Ectodermal cell (in vitro differentiated cells): ENCODE results near the gene EIF4G3.
"Not testable (repeated sequence)": the region's sequence is repeated elsewhere in the genome, so short reads cannot be mapped to it uniquely, and the experiment has no call there.

Experiments
- H3K27ac ChIP-seq: 2 replicates; pipeline ENCODE4 v1.7.0; 2013; ENCODE audit warnings: mild to moderate bottlenecking, low read depth, low read length; ENCODE audit not compliant: insufficient read depth, poor library complexity, severe bottlenecking
- H3K27me3 ChIP-seq: 2 replicates; pipeline ENCODE4 v1.7.0; 2013; ENCODE audit warnings: mild to moderate bottlenecking, low read length; ENCODE audit not compliant: insufficient read depth, control insufficient read depth, poor library complexity, severe bottlenecking
- H3K36me3 ChIP-seq: one replicate; pipeline ENCODE4 v1.7.0; 2013; ENCODE audit warnings: low read length; ENCODE audit not compliant: control insufficient read depth, insufficient read depth
- H3K4me1 ChIP-seq: one replicate; pipeline ENCODE4 v1.7.0; 2013; ENCODE audit warnings: low read length; ENCODE audit not compliant: control insufficient read depth, insufficient read depth
- H3K4me3 ChIP-seq: 2 replicates; pipeline ENCODE4 v1.7.0; 2013; ENCODE audit warnings: low read depth, low read length, control low read depth; ENCODE audit not compliant: insufficient read depth
- H3K9me3 ChIP-seq: 2 replicates; pipeline ENCODE4 v1.7.0; 2013; ENCODE audit warnings: mild to moderate bottlenecking, low read length, moderate library complexity; ENCODE audit not compliant: control insufficient read depth
- WGBS, 2 experiments: methylation state at CpG; one replicate each; pipeline ENCODE4 v1.1.7; 2013; ENCODE audit warnings: missing lambda C conversion rate in 2 of 2; 5-methylcytosine and 5-hydroxymethylcytosine counted together

EIF4G3 gene

DNA sequence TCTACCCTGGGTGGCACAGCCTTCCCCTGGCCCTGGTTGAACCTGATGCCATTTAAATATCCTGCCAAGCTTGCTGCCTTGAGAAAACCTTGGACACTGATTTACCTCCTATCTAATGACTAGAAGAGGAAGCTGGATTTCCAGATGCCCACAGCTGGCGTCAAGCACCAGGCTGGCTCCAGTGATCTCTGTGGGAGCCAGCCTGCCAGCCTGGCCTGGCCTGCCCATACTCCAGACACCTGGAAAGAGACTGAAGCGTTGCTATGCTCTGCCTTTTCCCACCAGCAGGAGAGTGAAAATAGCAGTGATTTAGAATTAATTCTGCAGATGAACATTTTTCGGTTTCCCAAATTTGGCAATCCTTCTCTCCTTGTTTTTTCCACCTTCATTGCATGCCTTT, 11.5 kb upstream of the EIF4G3 start:
- no peak overlapping the region for H3K27ac ChIP-seq
- 83 to 85% methylated on average over 3 of the region's 3 CpGs for WGBS, 2 experiments
- no peaks in the 10 kb centered on the region for H3K9me3 ChIP-seq
- no peaks in the 10 kb centered on the region for H3K36me3 ChIP-seq
- no peaks in the 10 kb centered on the region for H3K4me1 ChIP-seq
- no peak overlapping the region for H3K4me3 ChIP-seq
- H3K27me3 ChIP-seq: peaks cover 57% of the 10 kb centered on the region

DNA sequence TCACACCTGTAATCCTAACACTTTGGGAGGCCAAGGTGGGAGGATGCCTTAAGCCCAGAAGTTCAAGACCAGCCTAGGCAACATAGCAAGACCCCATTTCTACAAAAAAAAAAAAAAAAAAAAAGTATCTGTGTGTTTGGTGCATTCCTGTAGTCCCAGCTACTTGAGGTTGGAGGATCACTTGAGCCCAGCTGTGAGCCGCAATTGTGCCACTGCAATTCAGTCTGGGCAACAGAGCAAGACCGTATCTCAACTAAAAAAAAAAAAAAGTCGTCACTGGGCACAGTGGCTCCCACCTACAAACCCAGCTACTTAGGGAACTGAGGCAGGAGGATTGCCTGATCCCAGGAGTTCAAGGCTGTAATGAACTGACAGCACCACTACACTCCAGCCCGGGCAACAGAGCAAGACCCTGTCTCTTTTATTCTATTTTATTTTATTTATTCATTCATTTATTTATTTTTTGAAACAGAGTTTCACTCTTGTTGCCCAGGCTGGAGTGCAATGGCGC, 8.6 kb upstream of the EIF4G3 start:
- 83 to 98% methylated on average over 4 to 5 of the region's 5 CpGs for WGBS, 2 experiments
- peaks cover 35% of the 10 kb centered on the region for H3K27me3 ChIP-seq

DNA sequence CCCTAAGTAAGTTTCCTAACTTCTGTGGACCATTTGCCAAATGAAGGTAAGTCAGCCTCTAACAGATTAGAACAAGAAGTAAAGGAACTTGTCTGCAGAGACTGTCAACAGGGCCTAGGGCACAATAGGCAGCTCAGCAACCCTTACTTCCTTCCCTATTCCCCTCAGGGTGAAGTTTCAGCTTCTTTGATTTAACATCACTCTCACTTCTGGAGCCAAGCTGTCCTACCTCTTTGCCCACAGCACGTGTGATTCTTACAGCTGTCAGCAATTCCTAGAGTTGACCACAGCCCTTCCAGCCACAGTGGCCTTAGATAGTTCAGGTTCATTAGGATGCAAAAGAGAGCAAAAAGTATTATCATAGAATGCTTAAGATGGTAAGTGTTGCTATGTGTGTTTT, 7.6 kb upstream of the EIF4G3 start:
- H3K4me3 ChIP-seq: no peak overlapping the region
- H3K9me3 ChIP-seq: no peaks in the 10 kb centered on the region
- no peaks in the 10 kb centered on the region for H3K4me1 ChIP-seq
- H3K27ac ChIP-seq: no peak overlapping the region
- 53 to 63% methylated on average over 1 of the region's 1 CpG for WGBS, 2 experiments
- H3K27me3 ChIP-seq: peaks cover 25% of the 10 kb centered on the region
- no peaks in the 10 kb centered on the region for H3K36me3 ChIP-seq

More for the DNA sequence above, 8.6 kb upstream of the EIF4G3 start:
- H3K4me3 ChIP-seq: no peak overlapping the region
- H3K36me3 ChIP-seq: no peaks in the 10 kb centered on the region
- no peaks in the 10 kb centered on the region for H3K9me3 ChIP-seq
- no peaks in the 10 kb centered on the region for H3K4me1 ChIP-seq
- H3K27ac ChIP-seq: no peak overlapping the region

DNA sequence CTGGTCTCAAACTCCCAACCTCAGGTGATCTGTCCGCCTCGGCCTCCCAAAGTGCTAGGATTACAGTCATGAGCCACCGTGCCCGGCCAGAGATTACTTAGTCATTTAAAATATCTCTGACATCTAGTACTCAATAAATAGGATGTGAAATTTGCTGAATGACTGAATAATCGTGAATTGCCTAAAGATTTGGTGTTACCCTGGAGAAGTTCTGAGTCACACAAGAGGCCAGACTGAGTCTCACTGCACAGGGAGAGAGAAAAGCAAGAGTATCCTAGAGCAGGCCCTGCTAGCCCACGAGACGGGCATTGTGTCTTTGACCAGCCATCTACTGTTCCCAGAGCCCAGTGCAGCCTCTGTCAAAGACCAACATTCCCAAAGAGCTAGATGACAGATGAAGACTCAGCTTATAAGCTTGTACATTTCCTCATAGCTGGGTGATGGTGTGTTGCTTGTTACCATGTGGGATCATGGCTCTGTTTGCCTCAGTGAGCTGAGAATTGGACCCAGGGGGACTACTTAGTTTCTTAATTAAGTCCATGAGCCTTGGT, 5.6 kb upstream of the EIF4G3 start:
- Histone ChIP-seq H3K36me3 (no peaks in the 10 kb centered on the region), H3K4me3 (no peak overlapping the region), H3K27ac (no peak overlapping the region), H3K9me3 (no peaks in the 10 kb centered on the region), H3K4me1 (no peaks in the 10 kb centered on the region), H3K27me3 (peaks cover 5% of the 10 kb centered on the region)
- WGBS, 2 experiments: 96% methylated on average over 7 of the region's 7 CpGs

DNA sequence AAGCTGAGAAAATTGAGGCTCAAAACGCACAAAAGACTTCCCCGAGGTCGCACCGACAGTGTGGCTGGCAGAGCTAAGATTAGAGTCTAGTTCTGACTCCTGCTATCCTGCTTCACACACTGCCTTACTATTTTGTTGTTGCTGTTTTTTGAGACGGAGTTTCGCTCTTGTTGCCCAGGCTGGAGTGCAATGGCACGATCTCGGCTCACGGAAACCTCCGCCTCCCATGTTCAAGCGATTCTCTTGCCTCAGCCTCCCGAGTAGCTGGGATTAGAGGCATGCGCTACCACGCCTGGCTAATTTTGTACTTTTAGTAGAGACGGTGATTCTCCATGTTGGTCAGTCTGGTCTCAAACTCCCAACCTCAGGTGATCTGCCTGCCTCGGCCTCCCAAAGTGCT, 1.6 kb upstream of the EIF4G3 start:
- 92 to 94% methylated on average over 16 of the region's 16 CpGs for WGBS, 2 experiments
- H3K36me3 ChIP-seq, H3K4me1 ChIP-seq, H3K9me3 ChIP-seq, H3K27ac ChIP-seq, H3K4me3 ChIP-seq, H3K27me3 ChIP-seq: not testable (repeated sequence)

DNA sequence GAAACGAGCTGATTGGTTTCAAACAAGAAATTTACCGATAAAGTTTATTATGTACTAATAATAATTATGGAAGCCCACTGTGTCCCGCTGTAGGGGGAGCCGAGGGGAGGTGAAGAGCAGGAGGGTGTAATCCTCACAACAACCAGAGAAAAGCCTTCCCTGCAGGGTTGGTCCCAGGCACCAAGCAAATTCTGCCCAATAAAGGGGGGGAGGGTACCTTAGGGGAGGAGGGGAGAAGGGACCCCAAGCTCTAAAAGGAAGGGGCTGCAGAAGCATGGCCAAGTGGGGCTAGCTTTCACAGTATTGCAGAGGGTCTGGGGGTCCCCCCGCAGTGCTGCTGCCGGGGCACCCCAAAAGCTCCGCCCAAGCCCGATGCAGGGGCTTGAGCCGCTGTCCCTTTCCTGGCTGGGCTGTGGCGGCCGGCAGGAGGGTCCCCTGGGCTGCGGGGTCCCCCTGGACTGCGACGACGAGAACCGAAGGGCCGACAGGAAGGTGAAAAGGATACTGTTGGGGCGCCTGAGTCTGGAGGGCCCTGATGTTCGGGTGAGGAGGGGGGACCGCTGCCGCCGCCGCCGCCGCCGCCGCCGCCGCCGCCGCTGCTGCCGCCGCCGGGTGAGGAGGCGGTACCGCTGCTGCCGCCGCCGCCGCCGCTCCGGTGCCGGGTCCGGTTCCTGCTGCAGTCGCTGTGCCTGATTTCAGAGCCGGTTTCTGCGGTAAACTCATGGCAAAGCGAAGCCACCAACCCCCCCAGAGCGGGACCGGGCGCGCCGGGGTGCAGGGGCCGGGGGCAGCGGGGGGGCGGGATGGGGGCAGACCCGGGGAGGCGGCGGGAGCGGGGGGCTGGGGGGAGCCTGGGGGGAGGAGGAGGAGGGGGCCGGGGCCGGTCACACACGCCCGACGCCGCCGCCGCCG, 771 bp downstream of the EIF4G3 start:
- 0% methylated on average over 54 to 60 of the region's 69 CpGs for WGBS, 2 experiments

DNA sequence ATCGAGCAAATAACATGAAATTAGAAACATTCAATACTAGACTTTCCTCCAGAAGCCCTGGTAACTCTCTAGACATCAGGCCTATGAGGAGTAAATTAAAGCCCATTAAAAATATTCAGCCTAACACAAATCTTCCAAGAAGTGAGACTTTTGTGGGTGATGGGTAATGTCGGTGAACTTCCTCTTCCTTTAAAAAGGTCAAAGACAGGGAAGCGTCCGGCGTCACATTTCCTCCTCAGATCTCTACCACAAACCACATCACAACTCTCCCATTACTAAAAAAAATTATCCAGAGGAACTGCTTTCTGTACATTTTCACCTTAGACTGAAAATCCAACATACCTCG, 1.4 kb downstream of the EIF4G3 start:
- 10 to 13% methylated on average over 4 to 5 of the region's 6 CpGs for WGBS, 2 experiments
- H3K27ac ChIP-seq: peak overlapping the region; percentile 58
- no peaks in the 10 kb centered on the region for H3K9me3 ChIP-seq
- H3K36me3 ChIP-seq: peaks cover 4% of the 10 kb centered on the region
- no peaks in the 10 kb centered on the region for H3K4me1 ChIP-seq
- H3K27me3 ChIP-seq: no peaks in the 10 kb centered on the region
- peak overlapping the region; percentile 80 for H3K4me3 ChIP-seq

More for the DNA sequence above, 771 bp downstream of the EIF4G3 start:
- H3K9me3 ChIP-seq: no peaks in the 10 kb centered on the region
- peak overlapping the region; percentile 80 for H3K4me3 ChIP-seq
- H3K36me3 ChIP-seq: peaks cover 3% of the 10 kb centered on the region
- peak overlapping the region; percentile 58 for H3K27ac ChIP-seq
- H3K4me1 ChIP-seq: no peaks in the 10 kb centered on the region
- no peaks in the 10 kb centered on the region for H3K27me3 ChIP-seq

DNA sequence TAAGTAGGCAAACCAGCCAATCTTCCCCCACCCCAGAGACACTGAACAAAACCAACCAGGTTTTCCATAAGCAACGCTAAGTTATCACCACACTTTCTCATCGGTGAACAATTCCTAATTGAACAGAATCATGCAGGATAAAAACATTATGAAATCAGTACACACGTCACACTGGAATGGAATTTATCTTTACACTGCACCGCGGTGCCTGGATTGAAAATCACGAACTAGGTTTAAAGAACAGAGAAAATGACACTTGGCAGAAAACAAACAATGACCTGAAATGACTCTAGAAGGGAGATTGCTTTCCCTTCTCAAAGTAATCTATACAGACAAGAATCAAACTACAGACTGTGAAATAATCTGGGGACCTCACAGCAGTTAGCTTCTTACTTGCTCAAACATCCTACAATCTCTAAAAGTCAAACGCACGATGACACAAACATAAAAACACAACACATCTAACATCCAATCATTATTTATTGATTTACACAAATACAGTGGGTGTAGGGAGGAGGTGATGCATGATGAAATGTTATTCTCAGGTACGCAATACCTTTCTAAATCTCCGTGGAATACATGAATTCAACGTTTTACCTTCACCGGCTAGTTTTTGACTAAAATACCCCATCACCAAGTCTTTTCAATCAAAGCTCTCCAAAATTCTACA, 1.9 kb downstream of the EIF4G3 start:
- Histone ChIP-seq H3K4me1 (no peaks in the 10 kb centered on the region), H3K36me3 (peaks cover 6% of the 10 kb centered on the region), H3K9me3 (no peaks in the 10 kb centered on the region), H3K4me3 (peak overlapping the region; percentile 80), H3K27me3 (no peaks in the 10 kb centered on the region), H3K27ac (no peak overlapping the region)
- WGBS, 2 experiments: 49 to 58% methylated on average over 11 to 12 of the region's 12 CpGs

DNA sequence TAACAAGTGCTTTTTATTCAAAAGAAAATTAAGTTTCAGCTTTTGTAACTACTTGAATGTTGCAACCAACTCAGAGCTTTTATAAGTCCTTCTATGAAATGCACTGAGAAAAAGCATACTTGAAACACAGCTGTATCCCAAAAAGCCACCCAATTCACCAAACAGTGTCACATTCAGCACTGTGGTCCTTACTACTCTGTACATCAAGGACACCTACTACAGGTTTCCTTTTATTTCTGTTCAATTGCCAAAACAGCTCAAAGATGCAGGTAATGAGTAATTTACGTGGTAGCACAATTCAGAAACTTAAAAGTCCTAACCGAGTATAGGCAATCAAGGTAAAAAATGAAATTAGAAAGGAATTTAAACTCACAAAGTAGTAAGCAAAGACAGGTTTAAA, 2.5 kb downstream of the EIF4G3 start:
- WGBS, 2 experiments: 84 to 87% methylated on average over 2 of the region's 2 CpGs

DNA sequence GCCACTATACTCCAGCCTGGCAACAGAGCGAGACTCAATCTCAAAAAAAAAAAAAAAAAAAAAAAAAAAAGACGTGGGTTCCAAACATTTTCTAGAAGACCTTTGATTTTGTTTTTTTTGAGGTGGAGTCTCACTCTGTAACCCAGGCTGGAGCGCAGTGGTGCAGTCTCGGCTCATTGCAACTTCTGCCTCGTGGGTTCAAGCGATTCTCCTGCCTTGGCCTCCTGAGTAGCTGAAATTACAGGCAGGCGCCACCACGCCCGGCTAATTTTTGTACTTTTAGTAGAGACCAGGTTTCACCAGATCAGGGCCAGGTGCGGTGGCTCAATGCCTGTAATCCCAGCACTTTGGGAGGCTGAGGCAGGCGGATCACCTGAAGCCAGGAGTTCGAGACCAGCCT, 3.6 kb downstream of the EIF4G3 start:
- H3K4me3 ChIP-seq, H3K27ac ChIP-seq, H3K9me3 ChIP-seq, H3K27me3 ChIP-seq, H3K36me3 ChIP-seq, H3K4me1 ChIP-seq: not testable (repeated sequence)
- 91 to 92% methylated on average over 10 to 12 of the region's 12 CpGs for WGBS, 2 experiments

More for the DNA sequence above, 2.5 kb downstream of the EIF4G3 start:
- Histone ChIP-seq H3K27ac (no peak overlapping the region), H3K4me1 (no peaks in the 10 kb centered on the region), H3K4me3 (peak overlapping the region; percentile 80), H3K27me3 (no peaks in the 10 kb centered on the region), H3K9me3 (no peaks in the 10 kb centered on the region), H3K36me3 (peaks cover 6% of the 10 kb centered on the region)
